ENCODE results near the gene TWF2. TPM values are rescaled to one million over a fixed set of nuclear protein-coding genes. Genes with fewer than 3 reads are reported as not detected.

Gene TWF2
- total RNA-seq, 1 donor from 2014 or later = 132 TPM

DNA sequence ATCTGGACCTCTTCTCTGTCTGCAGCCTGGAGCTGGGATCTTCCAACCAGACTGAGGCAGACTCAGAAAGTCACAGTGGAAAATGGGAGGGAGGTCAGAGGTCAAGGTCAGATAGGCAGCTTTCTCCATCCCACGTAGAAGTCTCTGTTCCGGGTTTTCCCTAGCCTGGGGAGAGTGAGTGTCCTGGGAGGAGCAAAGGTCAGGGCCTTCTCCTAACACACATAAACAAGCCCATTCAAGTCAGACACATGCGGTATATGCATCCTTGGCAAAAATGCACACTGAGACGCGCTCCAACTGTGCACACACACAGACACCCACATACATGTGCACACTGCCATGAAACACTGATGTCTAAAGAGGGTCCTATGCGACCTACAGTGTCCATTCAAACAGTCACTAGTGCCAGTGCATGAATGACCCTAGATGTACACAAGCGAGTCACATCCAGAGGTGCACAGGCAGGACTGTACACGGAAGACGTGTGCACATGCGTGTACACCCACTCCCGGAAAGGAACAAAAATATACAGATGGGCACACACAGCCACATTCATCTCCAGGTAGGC, 681 bp downstream of the TWF2 start:
- DNase-seq (ENCODE audit: low read depth in 2 of 2) = peak in 1 of 2 donors; percentile 13

DNA sequence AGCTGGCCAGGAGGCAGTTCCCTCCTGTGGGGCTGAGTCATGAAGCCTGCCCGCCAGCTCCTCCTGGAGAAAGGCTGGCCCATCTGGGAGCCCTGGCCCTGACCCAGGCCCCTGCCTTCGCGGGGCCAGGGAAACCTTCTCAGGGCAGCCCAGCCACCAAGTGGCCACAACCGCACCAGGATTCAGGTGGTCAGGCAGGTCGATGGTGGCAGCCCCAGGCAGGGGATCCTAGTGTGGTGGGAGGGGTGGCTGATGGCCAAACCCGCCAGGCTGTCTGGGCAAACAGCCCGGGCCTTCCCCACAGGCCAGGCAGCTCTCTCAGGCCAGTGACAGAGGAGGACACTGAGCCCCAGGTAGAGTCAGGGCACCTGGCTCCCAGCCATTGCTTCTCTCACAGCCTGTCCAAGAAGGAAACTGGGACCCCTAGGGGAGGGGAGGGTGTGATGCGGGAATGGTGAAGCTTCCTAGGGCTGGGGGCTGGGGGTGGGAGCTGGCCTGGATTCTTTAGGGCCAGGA, 1.2 kb downstream of the TWF2 start:
- DNase-seq (ENCODE audit: low read depth in 2 of 2) = peak in 1 of 2 donors; percentile 79

DNA sequence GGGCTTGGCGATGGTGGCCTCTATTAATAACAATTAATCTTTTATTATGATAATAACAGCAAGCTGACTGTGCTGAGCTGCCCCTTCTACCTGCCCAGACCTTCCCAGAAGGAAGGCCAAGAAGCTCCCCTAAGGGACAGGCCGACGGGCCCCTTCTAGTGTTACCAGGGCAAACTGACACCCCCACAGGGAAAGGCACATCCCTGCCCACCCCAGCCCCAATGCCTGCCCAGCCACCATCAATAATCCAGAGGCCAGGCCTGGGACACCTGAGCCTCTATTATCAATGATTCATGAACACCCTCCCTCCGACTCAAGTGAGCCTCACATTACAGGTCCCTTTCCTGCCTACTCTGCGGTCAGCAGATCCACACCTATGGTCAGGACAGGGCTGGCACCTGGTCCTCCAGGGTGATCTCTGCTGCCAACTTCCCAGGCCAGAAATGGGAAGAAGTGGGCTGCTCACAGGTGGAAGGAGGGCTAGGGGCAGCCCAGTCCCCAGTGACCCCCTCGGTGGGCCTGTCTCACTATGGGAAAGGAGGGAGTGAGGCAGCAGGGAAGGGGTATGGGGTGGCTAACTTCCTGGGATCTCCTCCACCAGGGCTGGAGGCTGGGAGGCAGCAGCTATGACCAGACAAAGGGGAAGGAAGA, 1.8 kb downstream of the TWF2 start:
- DNase-seq (ENCODE audit: low read depth in 2 of 2) = no peak

DNA sequence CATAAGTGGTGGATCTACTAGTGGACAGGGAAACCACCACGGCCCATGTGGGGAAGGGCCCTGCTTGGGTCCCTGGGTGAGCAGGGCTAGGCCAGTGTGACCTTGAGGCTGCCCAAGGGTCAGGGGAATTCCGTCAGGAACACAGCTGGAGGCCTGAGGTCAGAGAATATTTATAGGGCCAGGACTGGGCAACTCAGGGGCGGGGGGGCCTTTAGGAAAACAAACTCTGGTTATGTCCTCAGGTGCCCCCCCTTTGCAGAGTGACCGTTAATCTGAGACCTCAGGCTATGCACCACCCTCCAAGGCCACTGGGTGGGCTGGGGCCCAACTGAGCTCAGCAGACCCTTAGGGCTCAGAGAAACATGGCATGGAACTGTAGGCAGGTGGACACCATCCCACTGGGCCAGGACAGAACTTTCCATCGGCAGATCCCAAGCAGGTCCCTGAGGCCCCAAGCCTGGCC, 2.5 kb downstream of the TWF2 start:
- DNase-seq (ENCODE audit: low read depth in 2 of 2) = no peak

DNA sequence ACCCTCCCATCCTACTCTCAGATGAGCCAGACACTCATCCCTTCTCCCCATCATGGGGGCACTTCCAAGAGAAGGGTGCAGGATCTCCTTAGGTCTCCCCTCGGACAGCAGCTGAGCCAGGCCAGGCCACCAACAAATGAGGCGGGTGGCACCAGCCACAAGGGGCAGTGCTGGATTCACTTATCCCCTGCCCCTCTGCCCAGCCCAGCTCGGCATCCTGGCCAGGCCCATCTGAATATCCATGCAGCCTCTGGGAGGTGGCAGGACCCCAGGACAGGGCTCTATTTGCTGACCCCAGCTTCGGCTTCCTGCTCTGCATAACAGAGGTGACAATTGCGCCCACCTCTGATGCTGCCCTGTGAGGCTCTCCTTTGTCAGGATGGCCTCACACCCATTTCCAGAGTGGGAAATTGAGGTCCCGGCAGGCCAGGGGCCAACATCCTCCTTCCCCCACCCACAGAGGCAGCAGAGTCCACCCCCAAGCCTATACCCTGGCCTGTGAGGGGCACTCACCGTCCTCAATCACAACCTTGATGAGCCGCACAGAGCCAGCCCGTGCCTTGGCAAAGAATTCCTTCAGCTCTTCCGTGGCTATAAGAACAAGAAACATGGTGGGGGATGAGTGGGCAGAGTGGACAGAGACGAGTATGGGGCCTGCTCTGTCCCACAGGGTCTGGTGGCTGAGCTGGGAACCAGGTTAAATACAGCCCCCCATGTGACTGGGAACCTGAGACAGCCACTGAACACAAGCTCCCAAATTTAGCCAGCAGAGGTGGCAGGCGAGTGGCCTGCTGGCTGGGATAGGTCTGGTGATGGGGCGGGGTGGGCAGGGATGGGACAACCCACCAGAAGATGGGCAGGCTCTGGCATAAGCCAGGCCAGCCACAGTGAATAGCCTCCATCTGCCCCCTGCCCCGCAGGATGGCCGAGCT, 4.2 kb downstream of the TWF2 start:
- no peak for DNase-seq (ENCODE audit: low read depth in 2 of 2)

DNA sequence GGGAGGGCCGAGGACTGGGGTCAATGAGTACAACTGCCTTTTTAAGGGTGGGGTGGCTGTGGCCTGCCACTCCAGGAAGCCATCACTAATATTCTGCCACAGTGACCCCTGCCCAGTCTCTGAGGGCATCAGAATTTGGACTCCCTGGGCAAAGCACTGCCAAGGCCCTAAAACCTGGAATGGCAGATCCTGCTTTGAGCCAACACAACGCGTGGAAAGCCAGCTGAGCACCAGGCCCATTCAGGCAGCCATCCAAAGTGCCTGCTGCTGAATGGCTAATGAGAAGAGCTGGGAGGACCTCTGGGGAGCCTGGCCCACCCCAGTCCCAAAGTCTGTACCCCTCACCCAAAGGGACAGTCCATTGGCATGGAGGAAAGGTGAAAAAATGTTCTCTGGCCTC, 5.0 kb downstream of the TWF2 start:
- DNase-seq (ENCODE audit: low read depth in 2 of 2) = no peak

DNA sequence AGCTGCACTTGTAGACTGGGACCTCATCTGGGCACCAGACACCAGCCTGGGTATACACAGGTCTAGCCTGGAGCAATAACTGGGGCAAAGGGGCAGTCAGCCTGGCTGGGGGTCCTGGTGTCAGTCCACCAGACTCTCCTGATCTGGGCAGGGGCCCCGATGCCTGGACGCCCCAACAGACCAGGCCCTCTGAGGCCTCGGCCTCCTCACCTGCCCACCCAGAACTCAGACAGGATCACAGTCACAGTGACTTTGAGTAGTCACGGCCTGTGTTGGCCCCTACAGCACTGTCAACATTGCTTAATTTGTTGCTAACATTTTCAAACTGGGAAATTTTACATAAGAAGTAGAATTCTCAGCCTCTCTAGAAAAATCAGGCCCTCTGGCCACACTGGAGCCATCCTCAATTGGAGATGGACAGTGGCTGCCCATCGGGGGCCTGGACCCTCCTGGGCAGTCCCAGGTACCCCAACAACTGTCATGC, 5.8 kb downstream of the TWF2 start:
- DNase-seq (ENCODE audit: low read depth in 2 of 2) = no peak

DNA sequence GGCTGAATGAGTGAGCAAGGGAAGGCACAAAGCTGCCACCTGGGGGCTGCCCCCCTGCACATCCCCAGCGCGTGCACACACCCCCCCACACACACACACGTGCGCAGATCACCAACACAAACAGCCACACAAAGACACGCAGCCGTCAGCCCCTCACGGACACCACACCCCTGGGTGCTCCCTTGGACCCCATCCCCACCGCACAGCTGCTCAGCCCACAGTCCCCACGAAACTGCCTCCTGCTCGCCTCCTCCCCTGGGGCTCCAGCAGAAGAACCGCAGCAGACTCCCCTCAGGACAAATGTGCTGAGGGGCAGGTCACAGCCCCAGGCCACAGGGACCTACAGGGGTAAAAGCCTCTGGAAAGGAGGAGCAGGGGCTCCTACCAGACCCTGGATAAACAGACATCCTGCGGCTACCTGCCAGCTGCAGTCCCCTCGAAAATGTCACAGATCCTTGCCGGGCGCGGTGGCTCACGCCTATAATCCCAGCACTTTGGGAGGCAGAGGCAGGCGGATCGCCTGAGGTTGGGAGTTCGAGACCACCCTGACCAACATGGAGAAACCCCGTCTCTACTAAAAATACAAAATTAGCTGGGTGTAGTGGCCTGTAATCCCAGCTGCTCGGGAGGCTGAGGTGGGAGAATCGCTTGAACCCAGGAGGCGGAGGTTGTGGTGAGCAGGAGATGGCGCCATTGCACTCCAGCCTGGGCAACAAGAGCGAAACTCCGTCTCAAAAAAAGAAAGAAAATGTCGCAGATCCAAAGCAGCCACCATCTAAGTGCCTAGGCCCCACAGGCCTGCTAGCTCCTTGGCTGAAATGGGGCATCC, 6.5 kb downstream of the TWF2 start:
- DNase-seq (ENCODE audit: low read depth in 2 of 2) = no peak

DNA sequence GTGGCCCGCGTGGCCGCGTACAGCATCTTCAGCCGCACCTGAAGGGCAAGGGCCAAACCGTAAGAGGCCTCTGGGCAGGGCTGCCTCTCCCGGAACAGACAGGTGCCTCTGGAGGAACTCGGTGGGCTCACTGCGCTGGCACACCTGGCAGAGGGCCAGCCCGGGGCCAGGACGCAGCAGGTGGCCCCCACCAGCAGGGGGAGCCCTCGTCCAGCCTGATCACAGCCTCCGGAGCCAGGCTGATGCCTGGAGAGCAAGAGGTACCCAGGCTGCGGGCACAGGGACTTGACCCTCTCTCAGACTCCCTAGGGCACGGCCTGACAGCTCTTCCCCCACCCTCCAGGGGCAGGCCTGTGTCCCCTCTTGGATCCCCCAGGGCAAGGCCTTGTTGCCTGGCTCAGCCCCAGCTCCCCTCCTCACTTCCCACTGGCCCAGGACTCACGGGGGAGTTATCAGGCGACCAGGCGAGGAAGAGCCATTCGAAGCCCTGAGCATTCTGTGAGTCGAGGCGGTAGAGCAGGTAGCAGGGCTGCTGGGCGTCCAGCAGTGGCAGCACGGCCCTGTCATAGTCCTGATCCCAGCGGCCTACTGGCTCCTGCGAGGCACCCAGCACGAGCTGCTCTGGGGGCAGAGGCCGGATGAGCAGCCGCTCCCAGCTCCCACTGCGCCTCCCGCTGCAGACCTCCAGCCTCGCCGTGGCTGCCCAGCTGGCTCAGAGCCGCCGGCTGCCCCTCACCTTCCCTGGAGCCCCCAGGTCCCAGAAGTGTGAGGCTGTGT, 7.3 kb downstream of the TWF2 start:
- peak in 1 of 2 donors; percentile 70 for DNase-seq (ENCODE audit: low read depth in 2 of 2)

DNA sequence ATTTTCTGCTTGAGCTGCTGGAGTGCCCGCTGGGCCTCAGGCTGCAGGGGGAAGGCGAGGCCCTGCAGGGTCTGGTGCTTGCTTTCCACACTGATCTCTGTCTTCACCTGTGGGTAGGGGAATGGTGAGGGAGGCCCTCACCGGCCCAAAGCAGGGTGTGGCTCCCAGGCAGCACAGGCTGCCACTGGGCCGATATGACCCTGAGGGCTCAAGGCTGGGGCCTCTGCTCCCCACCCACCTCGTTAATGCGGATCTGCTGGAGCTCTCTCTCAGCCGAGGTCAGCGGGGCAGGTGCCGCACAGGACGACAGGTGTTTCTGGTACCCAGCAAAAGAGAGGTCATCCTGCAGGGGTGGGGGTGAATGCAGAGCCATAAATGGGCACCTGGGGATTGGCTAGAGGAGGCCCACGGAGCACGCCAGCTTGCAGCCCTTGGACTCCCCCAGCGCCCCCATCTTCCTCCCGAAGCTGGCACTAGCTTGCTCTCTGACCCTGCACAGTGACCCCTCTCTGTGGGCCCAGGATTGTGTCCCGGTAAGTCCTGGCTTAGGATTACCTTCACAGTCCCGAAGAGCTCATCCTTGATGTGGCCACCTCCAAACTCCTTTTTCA, 8.0 kb downstream of the TWF2 start:
- DNase-seq (ENCODE audit: low read depth in 2 of 2) = no peak

DNA sequence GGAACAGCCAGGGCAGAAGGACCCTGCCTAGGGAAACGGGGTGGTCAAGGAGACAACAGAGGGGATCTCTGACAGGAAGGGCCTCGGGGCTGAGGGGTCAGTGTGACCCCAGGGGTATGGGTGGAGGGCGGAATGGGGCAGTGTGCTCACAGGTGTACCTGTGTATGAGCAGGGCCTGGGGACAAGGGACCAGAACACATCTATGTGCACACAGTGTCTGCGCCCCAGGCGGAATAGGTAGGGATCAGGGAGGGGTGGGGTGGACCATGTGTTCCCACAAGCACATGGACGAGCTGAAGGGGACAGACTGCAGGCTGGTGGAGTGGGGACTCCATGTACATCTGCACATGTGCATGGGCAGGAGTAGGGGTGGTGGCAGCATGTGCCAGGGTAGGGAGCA, 8.5 kb downstream of the TWF2 start:
- DNase-seq (ENCODE audit: low read depth in 2 of 2) = no peak

DNA sequence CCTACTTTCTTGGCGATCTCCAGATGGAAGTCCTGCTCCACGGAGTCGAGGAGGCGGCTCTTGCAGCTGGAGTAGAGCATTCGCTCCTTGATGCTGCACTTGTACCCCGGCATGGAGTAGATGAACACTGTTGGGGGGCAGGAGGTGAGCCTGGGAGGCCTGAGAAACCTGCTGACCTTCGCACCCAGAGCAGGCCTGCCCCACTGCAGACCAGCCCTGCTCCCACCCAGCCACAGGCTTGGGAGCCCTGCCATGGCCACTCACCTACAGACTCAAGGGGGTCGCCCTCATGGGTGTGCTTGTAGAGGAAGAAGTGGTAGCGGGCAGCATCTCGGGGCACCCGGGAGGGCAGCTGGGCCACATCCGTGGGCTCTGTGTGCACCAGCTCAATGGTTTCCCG, 9.3 kb downstream of the TWF2 start:
- no peak for DNase-seq (ENCODE audit: low read depth in 2 of 2)

DNA sequence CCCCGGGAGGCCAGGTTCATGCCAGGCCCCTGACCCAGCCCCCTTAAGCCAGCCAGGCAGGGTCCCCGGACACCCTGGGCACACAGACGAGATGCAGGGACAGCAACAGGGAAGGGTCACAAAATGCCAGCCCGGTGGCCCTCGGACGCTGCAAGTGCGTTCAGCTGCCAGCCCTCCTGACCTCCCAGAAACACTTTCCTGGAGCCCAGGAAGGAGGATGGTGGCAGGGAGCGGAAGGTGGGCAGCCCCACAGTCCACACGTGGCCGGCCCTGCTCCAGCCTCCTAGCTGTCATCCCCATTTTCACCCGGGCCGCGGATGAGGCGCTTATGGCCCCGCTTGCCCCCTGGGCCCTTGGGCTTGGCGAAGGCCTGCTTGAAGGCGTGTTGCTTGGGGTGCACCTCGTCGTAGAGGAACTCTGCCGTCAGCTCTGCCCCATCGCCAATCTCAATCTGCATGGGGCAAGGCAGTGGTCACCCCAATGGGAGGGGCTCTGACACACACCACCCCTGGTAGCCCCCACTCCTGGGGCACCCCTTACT, 10.1 kb downstream of the TWF2 start:
- no peak for DNase-seq (ENCODE audit: low read depth in 2 of 2)

DNA sequence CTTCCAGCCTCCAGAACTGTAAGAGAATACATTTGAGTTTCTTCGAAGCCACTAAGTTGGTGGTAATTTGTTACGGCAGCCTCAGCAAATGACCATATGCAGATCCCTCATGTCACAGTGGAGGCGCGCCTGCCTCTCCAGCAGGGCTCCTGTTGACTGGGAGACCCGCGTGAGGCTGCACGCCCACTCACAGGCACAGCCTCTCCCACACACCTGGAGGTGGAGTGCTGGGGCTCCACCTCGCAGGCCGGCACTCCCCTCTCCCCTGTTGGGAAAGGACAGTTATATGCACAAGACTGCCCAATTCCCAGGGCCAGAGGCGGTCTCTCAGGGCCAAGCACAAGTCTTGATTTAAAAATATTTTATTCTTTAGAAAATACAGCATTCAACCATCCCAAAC, 10.7 kb downstream of the TWF2 start:
- no peak for DNase-seq (ENCODE audit: low read depth in 2 of 2)

DNA sequence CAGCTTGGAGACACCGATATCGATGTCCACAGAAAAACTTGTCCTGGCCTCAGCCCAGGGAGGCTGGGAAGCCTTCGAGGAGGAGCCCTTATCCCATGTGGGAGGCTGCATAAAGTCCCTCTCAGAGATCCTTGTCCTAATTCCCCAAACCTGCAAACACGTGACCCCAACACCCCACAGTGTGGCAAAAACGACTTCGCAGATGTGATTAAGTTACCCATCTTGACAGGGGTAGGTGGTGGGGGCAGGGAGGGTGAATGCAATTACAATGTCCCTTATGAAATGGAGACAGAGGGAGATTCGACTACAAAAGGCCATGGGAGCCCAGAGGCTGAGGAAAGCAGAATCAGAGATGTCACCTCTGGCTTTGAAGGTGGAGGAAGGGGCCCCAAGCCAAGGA, 11.2 kb downstream of the TWF2 start:
- DNase-seq (ENCODE audit: low read depth in 2 of 2) = no peak

DNA sequence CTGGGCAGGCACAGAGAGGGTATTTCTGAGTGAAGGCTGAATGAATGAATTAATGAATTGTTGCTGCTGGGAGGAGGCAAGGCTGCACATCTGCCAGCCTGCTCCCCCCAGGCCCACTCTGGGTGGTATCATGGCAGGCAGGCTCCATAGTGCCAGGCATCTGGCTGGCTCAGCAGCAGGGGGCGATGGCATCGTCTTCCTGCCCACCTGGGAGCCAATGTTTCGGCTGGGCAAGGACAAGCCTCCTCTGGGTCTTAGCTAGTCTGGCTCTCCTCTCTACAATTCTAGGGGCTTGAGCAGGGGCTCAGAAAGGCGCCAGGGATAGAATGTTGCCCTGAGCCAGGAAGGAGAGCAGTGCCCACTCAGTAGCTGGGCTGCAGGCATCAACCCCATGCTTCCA, 11.8 kb downstream of the TWF2 start:
- DNase-seq (ENCODE audit: low read depth in 2 of 2) = no peak

DNA sequence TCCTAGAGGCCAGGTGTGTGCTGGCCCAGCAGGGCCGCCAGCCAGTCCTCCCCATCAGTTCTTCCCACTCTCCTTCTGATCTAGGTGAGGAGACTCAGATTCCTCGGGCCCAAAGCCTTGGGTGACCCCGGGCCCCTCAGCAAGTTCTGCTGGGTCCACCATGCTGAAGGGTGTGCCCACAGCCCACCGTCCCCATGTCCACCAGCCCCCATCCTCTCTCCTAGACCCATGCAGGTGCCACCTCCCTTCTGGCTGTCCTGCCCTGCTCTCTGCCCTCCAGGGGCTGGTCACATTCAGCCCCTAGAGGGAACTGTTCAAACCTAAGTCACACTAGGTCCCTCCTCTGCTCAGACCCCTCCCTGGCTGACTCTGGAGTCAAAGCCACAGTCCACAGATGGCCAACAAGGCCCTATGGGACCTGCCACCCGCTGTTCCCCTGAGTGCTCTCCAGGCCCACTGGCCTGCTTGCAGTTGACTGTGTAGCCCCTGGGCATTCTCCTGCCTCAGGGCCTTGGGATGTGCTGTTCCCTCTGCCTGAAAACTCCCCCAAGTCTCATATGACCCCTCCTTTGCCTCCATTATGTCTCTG, 12.6 kb downstream of the TWF2 start:
- DNase-seq (ENCODE audit: low read depth in 2 of 2) = no peak

DNA sequence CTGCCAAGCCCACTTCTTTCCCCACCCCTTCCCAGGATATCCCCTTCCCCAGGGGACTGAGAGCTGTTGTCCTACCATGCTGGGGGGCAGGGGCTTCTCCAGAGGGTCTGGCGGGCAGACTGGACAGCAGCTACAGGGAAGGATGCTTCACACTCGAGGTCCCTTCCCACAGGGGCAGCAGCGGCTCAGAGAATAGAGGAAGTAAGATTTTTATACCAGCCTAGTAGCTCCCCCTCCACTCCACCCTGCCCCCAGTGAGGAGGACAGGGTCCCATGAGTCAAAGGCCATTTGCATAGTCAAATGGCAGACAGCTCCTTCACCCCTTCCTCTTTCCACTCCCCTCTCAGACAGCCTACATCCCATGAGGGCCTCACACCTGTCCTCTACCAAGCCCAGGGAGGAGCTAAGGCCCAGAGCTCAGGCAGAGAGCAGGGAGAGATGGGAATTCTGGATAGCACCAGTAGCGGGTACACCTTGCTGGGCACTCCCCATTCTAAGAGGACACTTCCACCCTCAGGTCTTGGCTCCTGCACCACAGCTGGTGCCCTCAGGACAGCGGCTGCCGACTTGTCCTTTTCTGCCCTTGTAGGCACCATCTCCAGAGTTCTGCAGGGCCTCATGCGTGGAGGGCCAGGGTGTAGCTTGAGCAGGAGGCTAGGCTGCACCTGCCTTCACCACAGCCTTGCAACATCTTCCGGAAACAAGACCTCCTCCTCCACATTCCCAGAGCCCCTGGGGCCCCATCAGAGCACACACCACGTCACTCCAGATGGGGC, 13.3 kb downstream of the TWF2 start, which contains the start of gene TLR9:
Gene TLR9 (minus strand): TSS at position 194 of the 777 bp plus-strand sequence. CDS start 116 bp downstream, at position 78.
- DNase-seq (ENCODE audit: low read depth in 2 of 2) = no peak

Measured in dermis microvascular lymphatic vessel endothelial cell (primary cell).